NCI-H524 treated with DMSO at 0.1 percent for 48 hours (cell line): ENCODE results near the gene PROSER1.
"Not testable (repeated sequence)": the region's sequence is repeated elsewhere in the genome, so short reads cannot be mapped to it uniquely, and the experiment has no call there.

Source experiments
- DNase-seq: peaks from one replicate; lab custom pipeline; 2025; lab: John Stamatoyannopoulos, UW

The PROSER1 gene

DNA sequence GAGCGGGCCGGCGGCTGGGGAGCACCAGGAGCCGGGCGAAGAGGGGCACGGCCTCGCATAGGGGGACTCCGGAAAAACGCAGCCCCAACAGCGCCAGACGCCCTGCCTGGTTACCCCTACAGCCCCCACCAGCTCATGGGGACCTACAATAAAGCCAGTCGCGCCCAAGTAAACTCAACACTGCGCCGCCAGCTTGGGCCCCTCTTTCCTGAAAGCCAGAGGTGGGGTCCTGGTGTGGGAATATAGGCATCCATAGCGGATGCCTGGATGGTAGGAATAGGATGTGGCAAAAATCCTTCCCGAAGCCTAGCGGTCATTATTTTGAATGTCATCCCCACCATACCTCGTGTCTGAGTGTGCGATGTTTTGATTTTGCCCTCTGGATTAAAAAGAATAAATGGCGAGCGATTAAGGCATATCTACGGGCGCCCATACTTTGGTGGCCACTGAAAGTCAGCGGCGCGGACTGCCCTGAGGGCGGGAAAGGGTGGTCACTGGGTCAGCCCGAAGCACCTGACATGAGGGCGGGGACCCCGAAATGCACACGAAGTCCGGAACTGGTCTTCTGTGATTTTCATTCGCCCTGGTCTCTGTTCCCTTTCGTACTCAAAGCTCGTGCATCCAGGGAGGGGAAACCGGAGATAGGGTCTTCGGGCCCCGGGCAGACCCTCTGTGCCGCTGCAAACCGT is at the start of gene PROSER1, which contains the start of gene NHLRC3:
Gene PROSER1 (minus strand): TSS at position 210 of the 689 bp plus-strand sequence. CDS start 847 bp downstream, outside the sequence.
Gene NHLRC3 (plus strand): TSS at position 577 of the 689 bp plus-strand sequence. CDS start 184 bp downstream, outside the sequence.
- peak; percentile 26 for DNase-seq

DNA sequence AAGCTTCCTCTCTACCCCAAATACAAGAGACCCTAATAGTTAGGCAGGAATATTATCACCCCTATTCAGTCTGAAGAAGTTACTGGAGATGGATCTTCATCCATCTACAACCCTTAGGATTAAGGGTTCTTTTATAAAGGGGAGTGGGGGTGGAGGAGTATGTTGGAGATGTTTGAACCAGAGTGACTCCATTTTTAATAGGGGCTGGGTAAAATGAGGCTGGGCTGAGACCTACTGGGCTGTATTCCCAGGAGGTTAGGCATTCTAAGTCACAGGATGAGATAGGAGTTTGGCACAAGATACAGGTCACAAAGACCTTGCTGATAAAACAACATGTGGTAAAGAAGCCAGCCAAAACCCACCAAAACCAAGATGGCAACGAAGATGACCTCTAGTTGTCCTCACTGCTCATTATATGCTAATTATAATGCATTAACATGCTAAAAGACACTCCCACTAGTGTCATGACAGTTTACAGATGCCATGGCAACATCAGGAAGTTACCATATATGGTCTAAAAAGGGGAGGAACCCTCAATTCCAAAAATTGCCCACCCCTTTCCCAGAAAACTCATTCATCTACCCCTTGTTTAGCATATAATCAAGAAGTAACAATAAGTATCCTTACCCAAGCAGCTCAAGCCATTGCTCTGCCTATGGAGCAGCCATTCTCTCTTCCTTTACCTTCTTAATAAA is 48.5 kb upstream of the PROSER1 start:
- DNase-seq = not testable (repeated sequence)

DNA sequence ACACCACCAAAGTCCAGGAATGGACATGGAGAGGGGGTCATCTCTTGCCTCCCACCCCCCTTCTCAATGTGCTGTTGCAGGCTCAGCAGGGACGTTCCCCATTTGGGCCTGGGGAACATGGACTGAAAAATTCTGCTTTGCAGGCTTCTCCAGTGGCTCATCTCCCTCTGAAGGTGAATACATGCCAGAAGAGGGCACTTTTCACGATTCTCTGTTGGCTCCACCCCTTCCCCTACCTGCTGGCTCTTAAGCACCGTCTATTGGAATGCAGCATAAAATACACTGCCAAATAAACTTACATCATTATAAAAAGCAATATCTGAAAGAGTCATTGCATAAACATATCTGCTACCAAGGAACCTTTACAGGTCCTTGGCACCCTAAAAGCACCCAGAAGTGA is 36.1 kb upstream of the PROSER1 start:
- no peak for DNase-seq

DNA sequence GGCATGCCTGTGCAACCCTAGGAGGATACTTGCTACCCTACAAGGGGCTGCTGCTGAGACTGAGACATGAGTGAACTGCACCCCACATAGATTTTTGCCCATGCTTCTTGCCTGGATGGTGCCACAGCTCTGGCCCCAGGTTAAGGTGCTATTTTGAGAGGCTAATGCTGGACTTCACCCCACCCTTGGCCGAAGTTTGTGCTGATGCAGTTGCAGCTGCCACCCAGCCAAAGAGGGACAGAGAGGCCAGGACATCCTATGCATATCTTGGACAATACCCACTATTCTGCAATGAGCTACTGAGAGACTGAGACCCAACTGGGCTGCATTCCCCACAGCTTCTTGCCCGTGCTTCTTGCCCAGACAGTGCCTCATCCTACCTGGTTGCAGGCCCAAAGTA is 35.0 kb upstream of the PROSER1 start:
- no peak for DNase-seq

DNA sequence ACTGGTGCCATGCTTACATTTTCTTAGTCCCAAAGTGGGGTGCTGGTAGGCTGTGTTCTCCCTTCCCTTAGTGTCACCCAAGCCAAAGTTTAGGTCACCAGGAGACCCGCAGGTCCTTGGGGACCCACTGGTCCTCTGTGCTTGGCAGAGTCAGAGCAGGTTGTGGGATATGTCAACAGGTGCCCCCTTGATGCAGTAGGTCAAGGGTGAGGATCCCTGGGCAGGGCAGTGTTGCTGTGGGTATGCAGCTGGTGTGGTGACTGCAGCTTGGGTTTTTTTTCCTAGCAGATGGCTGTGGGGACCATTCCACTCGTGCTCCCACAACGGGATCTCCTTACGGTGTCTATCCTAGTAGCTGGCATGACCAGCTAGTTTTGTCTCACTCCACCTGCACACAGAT is 24.1 kb upstream of the PROSER1 start:
- no peak for DNase-seq

DNA sequence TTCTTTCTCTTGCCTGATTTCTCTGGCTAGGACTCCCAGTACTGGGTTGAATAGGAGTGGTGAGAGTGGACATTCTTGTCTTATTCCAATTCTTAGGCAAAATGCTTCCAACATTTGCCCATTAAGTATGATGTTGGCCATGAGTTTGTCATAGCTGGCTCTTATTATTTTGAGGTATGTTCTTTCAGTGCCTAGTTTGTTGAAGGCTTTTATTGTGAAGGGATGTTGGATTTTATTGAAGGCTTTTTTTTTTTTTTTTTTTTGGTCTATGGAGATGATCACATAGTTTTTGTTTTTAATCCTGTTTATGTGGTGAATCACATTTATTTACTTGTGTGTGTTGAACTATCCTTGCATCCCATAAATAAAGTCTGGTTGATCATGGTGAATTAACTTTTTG is 20.2 kb upstream of the PROSER1 start:
- DNase-seq = no peak

DNA sequence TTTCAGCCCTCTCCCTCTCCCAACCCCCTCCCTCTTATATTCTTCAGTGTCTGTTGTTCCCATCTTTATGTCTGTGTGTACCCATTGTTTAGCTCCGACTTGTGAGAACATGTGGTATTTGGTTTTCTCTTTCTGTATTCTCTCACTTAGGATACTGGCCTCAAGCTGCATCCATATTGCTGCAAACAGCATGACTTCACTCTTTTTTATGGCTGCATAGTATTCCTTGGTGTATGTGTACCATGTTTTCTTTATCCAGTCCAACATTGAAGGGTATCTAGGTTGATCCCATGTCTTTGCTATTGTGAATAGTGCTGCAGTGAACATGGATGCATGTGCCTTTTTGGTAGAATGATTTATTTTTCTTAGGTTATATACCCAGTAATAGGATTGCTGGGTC is 18.1 kb upstream of the PROSER1 start:
- DNase-seq = no peak

DNA sequence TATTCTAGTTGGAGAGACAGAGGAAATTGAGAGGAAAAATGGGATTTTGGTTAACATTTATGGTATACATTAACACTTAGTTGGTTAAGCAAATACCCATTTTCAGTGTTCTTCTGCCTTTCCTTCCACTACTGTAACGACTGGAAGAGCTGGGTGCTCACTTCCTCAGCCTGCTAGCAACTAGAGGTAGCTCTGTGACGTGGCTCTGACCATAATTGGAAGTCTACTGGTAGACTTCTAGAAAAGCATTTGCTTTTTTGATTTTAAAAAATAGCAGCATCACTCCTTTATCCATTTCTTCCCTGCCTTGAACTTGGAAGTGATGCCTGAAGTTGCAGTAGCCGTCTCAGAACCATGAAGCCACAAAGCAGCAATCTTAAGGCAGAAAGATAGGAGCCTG is 16.2 kb upstream of the PROSER1 start:
- no peak for DNase-seq

DNA sequence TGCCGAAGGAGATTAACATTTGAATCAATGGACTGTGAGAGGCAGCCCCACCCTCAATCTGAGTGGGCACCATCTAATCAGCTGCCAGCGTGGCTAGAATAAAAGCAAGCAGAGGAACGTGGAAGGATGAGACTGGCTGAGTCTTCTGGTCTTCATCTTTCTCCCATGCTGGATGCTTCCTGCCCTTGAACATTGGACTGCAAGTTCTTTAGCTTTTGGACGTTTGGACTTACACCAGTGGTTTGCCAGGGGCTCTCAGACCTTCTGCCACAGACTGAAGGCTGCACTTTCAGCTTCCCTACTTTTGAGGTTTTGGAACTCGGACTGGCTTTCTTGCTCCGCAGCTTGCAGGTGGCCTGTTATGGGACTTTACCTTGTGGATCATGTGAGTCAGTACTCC is 15.1 kb upstream of the PROSER1 start:
- no peak for DNase-seq

DNA sequence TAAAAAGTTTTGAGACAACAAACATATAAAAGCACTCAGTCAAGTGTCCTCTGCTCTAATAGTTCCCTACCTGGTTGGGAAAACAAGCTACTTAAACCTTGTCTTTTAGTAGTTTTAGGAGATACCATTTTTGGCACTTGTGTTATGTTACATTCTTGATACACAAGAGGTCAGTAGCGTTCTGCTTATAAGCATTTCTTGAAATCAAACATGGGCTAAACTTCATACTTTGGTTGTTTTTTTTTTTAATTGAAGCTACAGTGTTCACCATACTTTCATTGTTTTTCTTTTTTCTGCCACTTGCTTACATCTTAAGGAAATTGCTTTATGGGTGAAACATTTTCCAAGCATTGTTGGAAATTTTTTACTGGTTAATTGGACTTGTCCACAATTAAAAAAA is 13.3 kb upstream of the PROSER1 start:
- no peak for DNase-seq

DNA sequence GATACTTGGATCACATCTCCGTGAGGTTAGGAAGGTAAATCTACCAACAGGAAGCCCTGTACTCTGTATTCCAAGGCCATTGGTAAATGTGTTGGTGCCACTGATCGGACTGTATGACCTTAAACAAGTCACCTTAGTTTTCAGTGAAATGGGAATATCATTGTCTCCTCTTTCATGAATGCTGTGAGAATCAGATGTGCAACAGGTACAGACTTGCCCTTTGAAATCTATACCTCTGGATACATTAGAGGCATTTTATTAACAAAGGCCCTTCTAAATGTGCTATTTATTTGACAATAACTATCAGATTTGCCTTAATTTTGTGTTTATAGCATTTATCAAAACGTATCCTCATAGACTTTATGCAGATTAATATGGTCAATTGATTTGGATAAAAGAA is 11.4 kb upstream of the PROSER1 start:
- DNase-seq = no peak

DNA sequence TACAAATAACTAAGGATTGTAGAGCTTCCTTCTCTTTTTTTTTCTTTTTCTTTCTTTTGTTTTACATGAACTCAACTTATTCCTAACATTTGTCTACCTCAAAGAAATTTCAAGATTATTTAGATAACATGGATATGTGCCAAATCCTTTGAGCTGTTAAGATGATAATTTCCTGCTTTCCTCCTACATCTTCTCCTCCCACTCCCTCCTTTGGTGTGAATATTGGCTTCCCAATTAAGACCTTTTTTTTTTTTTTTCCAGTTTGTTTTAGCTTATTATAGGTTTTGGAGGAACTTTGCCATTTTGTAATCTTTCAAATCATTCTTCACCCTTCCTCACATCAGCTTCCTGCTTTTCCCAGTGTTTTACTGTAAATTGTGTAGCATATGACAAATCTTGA is 10.9 kb upstream of the PROSER1 start:
- no peak for DNase-seq

DNA sequence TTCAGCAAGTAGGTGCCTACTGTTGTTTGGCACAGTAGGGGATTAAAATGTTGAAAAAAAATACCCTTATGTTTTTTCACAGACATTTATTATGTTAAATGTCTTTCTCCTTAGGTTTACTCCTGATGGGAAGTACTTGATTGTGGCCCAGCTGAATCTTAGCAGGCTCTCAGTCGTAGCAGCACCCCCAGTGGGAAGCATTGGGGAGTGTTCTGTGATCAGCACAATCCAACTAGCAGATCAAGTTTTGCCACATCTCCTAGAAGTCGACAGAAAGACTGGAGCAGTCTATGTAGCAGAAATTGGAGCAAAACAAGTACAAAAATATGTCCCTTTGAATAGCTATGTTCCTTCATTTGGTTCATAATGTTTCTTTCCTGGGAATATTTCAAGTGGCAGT is 9.7 kb upstream of the PROSER1 start:
- no peak for DNase-seq

DNA sequence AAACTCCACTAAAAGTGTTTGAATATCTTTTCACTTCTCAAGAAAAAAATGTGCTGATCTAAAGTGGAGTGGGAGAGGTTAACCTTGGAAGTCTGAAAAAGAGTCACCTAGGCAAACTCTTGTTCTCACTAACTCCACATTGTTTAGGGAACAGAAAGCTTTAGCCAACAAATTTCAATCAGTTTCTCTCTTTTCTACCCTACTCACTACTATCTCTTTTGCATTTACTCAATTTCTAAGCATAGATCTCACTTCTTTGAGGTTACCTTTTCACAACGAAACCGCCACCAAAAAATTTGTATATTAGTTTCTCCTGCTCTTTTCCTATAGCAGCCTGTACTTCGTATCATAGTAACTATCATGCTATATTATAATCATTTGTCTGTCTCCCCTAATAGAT is 6.6 kb upstream of the PROSER1 start:
- DNase-seq = no peak

DNA sequence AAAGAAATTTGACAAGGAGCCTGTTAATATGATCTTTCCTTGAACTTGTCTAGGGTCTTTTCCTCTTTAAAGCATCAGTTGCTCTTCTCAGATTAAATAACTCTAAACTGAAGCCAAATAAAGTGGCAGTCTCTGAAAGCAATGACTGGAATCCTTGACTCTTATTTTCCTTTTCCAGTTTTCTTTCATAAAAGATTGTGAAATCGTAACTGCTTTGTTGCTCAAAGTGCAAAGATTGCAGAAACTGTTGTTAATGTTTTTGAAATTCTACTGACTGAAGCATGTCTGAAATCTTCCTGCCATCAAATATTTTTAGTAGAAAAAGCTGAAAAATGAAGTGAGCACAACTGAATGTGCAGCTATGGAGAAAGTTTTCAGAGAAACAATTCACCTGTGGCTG is 2.3 kb upstream of the PROSER1 start:
- DNase-seq = no peak

DNA sequence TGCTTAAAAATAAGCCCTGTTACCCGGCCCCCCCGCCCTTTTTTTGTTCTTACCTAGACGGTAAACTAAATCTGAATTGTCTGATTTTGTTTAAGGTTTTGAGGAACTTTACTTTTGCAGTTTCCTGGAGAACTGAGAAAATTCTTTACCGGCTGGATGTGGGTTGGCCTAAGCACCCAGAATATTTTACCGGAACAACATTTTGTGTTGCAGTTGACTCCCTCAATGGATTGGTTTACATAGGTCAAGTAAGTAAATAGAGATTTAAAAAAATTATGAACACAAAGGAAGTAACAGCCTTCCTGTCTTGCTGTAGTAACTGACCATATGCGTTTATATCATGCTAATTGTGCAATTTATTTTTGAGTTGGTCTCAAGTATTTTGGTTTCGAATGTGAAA is 1.2 kb upstream of the PROSER1 start:
- DNase-seq = no peak

DNA sequence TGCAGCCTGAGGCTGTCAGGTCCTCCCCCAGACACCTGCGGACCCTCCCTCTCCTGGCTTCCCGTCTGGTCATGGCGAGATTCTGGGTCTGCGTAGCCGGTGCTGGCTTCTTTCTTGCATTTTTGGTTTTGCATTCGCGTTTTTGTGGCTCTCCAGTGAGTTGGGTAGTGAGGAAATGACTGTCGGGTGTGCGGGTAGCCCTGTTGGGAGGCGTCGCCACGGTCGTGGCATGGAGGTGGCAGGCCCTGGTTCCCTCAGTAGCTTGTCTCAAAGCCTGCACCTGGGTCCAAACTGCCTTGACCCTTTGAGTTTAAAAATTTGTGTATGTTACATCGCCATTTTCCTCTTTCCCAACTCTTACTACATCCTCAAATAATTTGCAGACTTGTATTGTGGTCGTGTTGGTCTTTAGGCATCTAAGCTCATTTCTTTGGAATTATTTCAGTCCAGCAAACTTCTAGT is 711 bp upstream of the PROSER1 start:
- no peak for DNase-seq

DNA sequence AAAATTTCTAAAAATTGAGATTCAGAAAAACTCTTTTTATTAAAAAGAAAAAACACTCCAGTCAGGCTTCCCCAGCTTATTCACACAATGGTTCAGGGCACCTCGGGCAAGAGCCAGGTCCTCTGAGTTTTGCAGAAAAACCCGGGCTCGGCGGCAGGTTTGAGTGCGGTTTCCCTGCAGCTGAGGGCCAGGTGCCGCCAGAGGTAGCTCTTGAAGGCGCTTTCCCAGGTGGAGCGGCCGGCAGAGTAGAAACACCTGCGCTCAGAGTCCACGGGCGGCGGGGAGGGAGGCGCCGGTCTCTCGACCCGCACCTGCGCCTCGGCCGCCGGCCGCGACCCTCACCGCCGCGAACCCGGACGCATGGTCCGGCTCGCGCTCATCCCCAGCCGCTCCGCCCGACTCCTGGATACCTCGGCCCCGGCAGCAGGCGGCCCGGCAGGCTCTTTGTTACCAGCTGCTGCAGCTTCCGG is 444 bp downstream of the PROSER1 start:
- DNase-seq = no peak

DNA sequence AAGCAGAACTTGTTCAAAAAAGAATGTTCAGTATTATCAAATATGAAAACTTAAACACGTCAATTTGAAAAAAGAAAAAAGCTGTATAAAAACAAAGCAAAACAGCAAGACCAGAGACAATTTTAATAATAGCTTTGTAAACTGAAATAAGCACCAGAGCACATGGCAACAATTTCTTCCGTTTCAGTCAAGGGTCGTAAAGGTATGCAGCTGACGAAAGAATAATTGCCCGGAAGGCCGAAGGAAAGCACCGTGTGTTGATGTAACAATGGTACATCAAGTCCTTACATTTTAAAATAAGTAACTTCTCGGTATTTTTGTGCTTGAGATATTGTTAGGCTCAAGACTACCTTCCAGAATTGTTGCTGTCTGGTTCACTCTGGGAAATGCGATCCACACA is 1.7 kb downstream of the PROSER1 start:
- DNase-seq = no peak

DNA sequence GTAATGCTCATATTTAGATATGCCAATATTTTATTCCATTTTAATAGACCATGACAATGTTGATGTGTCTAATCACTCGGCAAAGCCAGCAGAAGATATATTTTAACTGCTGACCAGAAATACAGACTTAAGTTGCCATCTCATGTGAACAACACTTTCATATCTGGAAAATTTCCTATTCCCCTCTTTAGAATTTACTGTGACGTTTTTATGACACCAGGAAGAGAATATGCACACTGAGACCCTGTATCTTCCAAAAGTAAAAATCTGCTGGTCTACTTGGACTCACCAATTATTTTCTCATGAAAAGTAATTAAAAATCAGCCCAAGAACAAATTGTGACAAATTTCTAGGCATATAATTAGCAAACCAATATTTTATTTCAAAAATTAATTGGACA is 2.1 kb downstream of the PROSER1 start:
- DNase-seq = no peak

DNA sequence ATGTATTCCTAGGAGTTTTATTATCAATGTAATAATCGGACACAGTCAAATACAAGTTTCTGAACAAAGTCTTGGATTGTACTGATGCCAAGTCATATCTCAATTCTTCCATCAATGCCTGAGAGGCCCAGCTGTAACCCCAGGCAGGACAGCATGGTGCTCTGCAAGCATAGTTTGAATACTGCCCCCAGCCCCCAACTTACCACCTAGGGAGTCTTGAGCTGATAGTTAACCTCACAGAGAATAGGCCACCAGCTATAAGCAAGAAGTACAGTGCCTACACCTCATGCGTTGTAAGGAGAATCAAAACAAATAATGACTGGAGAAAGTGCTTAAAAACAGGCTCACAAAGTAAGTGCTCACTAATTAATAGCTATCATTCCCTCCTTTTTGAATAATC is 2.7 kb downstream of the PROSER1 start:
- DNase-seq = no peak

DNA sequence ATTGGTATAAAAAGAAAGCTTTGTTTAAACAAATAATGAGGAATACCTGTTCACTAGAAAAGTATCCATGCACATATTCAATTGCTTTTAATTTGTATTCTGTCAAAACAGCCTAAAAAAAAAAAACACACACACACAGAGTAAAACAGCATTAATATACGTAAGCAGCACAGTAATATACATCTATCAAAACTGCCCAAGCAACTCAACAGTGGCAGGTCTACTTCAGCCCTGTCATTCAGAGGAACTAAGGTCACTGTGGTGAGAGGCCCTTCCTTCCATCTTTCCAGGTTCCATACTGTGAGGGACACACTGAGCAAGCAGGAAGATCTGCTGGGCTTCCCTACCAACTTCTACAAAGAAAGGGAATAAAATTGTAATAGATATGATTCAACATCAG is 3.8 kb downstream of the PROSER1 start:
- no peak for DNase-seq

DNA sequence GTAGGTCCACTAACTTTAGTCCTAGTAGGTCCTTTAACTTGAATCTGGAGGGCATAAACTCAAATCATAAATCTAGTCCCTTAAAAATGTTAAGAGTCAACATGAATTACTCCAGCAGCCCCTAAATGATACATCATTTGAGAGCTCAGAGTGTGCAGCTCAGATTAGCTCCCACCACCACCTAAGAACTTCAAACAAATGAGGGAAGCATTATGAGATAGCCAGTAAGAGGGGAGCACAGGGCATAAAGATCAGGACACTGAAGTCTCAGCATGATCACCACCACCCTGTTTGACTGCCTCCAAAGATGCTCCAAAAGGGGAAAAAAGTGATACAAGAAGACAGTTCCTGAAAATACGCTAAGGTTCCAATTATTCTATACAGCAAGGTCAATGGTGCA is 5.7 kb downstream of the PROSER1 start:
- no peak for DNase-seq

DNA sequence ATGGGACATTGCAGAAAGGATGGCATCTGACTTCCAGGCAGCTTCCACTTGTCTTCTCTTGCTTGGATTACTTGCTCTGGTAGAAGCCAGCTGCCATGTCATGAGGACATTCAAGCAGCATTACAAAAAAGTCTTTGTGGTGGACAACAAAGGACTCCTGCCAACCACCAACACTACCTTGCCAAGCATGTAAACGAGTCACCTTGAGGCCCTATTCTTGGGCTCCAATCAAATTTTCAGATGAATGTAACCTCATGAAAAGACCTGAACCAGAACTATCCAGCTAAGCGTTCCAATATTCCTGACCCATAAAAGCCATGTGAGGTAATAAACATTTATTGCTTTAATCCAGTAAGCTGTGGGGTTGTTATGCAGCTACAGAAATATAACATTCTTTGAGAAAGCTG is 12.5 kb downstream of the PROSER1 start:
- DNase-seq = no peak
